ENCODE data around the gene PRSS2. TPM values are rescaled to one million over a fixed set of nuclear protein-coding genes. Genes with fewer than 3 reads are reported as not detected.
"Not testable (repeated sequence)": the region's sequence is repeated elsewhere in the genome, so short reads cannot be mapped to it uniquely, and the experiment has no call there.

Gene PRSS2
- not detected for total RNA-seq
- long read RNA-seq = 0 reads

DNA sequence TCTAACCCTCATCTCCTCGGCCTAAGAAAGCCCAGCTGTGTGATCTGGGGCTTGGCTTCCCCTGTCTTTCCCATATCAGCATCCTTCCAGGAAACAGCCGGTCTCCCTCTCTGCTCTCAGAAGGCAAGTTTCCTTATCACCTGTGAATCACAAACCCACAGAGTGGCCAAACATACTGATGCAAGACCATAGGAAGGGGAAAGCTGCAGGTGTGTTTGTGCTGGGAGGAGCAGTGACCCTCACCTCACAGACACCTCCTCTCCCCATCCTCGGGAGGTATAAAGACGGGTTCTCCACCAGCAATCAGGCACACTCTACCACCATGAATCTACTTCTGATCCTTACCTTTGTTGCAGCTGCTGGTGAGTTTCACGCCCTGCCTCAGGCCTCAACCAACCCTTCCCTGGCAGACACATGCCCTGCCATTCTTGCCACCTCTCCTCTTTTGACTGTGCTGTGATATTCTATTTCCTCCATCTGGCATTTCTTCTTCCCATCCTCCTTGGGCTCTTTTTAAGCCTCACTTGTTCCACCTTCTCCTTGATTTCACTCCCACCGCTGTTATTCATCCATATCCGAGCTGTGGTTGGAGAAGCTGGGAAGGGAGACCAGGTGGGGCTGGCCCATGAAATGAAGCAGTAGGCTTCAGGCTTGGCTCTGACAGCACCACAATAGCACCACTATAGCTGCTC, at the start of gene PRSS2:
Gene PRSS2, plus strand, starts transcription at position 310 of the 692 bp plus-strand sequence. Its CDS starts 13 bp downstream, at position 323.
- peak; percentile 31 for DNase-seq (ENCODE audit: low spot score)
- intact Hi-C loops (cut with DNase I) = no loop called here

DNA sequence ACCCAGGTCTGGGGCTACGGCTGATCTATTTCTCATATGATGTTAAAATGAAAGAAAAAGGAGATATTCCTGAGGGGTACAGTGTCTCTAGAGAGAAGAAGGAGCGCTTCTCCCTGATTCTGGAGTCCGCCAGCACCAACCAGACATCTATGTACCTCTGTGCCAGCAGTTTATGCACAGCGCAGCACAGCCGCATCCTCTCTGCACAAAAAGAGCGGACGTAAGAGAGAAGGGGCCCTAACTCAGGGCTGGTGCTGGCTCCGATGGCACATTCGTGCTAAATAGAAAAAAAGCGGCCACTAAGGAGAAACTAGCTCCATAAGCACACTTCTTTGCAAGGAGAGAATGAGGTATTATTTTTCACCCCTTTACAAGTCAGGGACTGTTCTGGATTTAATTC, 49.8 kb upstream of the PRSS2 start:
- no peak for DNase-seq (ENCODE audit: low spot score)
- intact Hi-C loops (cut with DNase I) = no loop called here

DNA sequence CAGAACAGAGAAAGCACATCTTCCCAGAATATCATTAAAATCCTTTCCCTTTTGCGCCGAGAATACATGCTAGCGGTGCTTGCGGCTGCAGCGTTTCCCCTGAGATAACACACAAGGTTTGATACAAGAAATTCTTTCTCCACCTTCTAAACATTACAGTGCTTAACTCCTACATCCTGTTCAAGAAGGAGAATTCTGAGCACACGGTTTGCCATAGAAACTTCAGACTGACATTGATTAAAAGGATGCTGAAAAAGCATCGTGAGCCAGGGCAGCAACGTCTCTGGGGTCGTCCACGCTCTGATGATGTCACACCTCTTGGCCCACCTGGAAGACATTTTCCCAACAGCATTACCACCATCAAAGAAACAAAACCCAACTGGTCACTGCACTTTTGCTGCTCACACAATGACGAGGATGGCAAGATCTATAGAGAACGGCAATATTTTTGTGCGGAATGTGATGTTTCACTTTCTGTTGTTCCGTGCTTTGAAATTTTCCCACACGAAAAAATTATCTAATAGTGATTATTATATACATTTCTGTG, 48.4 kb upstream of the PRSS2 start:
- intact Hi-C loops (cut with DNase I) = no loop called here
- no peak for DNase-seq (ENCODE audit: low spot score)

DNA sequence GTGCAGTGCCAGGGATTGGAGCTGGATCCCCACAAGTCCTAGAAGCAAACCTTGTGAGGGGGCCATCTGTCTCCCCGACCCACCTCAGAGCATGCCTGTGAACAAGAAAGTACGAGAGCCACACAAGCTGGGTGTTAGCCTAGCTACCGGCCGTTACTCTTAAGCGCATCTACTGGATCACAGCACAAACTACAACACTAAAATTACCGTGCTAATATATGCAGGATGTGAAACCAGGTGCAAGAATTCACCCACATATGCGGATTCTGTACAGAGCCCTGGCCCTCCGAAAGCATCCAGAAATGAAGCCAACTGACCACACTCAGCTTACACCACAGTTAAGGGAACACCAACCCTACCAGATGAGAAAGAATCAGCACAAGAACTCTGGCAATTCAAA, 37.5 kb upstream of the PRSS2 start:
- no peak for DNase-seq (ENCODE audit: low spot score)
- intact Hi-C loops (cut with DNase I) = no loop called here

- intact Hi-C loops (cut with DNase I) = no loop called here
- no peak for DNase-seq (ENCODE audit: low spot score)
Observed at GRCh38 chr7:142739923-142740492, 30.8 kb upstream of the PRSS2 start.

DNA sequence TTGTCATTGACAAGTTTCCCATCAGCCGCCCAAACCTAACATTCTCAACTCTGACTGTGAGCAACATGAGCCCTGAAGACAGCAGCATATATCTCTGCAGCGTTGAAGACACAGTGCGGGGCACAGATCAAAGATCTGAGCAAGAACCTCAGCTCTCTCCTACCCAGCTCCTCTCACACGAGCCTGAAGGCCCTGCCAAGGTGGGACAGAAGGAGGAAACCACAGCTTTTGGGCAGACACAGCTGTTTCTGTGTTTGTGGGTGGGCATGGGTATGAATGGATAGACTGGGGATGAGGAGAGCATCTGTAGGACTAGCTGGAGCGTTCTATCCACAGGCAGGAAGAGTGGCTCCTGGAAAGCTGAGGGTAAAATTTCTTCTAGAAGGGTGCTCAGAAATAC, 30.0 kb upstream of the PRSS2 start:
- DNase-seq (ENCODE audit: low spot score) = no peak

DNA sequence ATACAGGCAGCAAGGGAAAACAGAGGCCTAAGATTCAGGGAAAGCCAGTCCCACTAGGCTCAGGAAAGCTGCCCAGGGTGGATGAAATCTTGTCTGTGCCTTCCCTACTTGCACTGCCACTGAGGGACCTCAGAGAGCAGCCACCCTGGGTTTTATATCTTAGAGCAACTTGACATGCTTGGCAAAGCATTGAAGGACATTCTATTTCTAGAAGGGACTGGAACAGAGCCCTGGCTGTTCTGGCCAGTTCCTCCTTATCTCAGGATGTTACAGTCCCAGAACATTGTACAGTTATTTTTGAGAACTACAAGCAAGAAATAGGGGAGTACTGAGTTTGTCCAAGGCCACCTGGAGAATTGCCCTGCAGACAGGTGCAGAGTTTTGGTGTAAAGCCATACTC, 28.8 kb upstream of the PRSS2 start:
- intact Hi-C loops (cut with DNase I); DNase-seq (ENCODE audit: low spot score): not testable (repeated sequence)

More for the DNA sequence above, 30.0 kb upstream of the PRSS2 start:
- intact Hi-C loops (cut with DNase I) = no loop called here

DNA sequence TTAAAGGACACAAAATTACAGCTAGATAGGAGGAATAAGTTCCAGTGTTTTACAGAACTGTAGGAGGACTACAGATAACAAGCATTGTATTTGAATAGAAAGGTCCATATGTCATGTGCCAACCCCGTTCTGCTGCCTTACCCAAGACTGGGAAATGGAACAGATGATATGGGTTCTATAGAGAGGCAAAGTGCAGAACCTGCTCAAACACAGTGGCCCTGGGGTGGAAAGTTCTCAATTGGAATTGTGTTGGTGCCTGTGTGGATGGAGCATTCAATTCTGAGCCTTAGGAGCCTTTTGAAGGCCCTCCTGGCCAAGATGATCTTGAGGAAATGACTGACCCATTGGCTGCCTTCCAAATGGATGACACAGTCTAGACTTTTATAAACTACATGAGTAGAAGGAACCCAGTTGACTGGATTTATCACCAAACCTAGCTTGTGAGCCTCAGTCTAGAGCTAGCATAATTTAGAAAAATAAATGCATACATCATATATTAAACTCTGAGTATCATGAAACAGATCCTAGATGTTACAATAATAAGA, 25.6 kb upstream of the PRSS2 start:
- intact Hi-C loops (cut with DNase I) = no loop called here
- DNase-seq (ENCODE audit: low spot score) = no peak

- intact Hi-C loops (cut with DNase I) = no loop called here
- no peak for DNase-seq (ENCODE audit: low spot score)
Observed at GRCh38 chr7:142745745-142746144, 25.0 kb upstream of the PRSS2 start.

- intact Hi-C loops (cut with DNase I) = no loop called here
- no peak for DNase-seq (ENCODE audit: low spot score)
Observed at GRCh38 chr7:142746264-142746663, 24.5 kb upstream of the PRSS2 start.

DNA sequence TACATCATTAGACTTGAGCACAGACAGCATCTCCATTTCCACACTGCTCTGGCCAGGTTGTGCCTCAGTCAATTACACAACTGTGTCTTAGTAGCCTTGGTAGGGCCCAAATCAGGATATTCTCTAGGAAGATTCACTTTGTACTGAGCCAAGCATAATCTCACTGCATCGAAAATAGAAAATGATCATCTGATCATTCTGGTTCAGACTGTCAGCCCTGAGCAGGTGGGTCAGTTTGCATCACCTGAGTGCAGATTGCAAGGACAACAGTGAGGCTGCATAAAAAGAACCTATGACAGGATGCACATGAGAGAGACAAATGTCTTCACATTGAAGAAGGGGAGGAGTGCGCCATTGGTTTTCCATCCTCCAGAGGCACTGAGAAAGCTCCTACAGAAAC, 22.4 kb upstream of the PRSS2 start:
- intact Hi-C loops (cut with DNase I); DNase-seq (ENCODE audit: low spot score): not testable (repeated sequence)

DNA sequence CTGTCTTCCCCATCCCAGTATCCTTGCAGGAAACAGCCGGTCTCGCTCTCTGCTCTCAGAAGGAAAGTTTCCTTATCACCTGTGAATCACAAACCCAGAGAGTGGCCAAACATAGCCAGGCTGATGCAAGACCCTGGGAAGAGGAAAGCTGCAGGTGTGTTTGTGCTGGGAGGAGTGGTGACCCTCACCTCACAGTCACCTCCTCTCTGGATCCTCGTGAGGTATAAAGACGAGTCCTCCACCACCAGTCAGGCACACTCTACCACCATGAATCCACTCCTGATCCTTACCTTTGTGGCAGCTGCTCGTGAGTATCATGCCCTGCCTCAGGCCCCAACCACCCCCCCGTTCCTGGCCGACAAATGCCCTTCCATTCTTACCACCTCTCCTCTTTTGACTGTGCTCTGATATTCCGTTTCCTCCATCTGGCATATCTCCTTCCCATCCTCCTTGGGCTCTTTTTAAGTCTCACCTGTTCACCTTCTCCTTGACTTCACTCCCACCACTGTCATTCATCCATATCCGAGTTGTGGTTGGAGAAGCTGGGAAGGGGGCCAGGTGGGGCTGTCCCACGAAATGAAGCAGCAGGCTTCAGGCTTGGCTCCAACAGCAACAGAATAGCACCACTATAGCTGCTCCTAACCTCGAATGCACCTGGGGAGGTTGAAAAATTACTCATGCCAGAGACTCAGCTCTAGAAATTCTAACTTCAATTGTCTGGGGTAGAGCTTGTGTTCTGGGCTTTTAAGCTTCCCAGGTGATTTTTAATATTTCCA, 21.4 kb upstream of the PRSS2 start, which contains the start of gene PRSS1:
Gene PRSS1, plus strand, starts transcription at position 255 of the 776 bp plus-strand sequence. Its CDS starts 13 bp downstream, at position 268.
- intact Hi-C loops (cut with DNase I) = no loop called here
- DNase-seq (ENCODE audit: low spot score) = no peak

GRCh38 chr7:142750321-142750938, 20.3 kb upstream of the PRSS2 start:
- intact Hi-C loops (cut with DNase I) = no loop called here
- no peak for DNase-seq (ENCODE audit: low spot score)

DNA sequence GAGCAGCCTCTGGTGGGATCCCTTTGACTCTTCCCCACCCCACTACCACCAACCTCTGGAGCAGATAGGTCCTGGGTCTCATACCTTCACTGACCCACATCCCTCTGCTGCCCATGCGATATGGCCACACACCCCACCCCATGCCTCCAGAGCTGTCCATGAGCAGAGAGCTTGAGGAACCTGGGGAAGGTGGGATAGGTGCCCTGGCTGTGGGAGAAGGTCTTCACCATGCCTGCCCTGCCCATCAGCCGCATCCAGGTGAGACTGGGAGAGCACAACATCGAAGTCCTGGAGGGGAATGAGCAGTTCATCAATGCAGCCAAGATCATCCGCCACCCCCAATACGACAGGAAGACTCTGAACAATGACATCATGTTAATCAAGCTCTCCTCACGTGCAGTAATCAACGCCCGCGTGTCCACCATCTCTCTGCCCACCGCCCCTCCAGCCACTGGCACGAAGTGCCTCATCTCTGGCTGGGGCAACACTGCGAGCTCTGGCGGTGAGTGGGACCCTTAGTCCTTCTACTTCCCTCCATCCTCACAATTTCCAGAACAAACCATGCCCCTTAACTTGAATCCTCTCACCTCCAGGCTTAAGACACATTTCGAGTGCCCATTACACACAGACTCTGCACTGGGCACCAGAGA, 19.1 kb upstream of the PRSS2 start:
- intact Hi-C loops (cut with DNase I) = not testable (repeated sequence)
- peak; percentile 64 for DNase-seq (ENCODE audit: low spot score)

- peak; percentile 54 for DNase-seq (ENCODE audit: low spot score)
- intact Hi-C loops (cut with DNase I) = no loop called here
Observed at GRCh38 chr7:142752376-142753225, 18.2 kb upstream of the PRSS2 start.

DNA sequence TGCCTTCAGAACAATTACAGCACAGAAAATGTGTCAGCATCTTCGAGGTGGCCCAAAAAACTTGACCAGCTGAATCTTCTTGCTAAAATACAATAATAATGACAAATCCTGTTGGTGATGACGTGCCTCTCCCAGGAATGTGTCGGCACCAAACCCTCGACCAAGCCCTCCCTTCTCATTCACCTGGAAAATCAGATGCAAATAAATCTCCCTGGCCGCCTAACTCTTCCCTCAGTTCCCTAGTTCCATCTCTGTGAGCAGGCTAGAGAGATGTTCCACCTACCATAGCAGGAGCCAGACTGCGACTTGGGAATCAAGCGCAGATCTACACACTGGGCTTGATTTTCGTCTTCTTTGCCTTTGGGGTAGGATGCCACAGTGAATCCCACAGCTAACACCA, 17.4 kb upstream of the PRSS2 start:
- DNase-seq (ENCODE audit: low spot score) = peak; percentile 36
- intact Hi-C loops (cut with DNase I) = no loop called here

- intact Hi-C loops (cut with DNase I) = not testable (repeated sequence)
- peak; percentile 58 for DNase-seq (ENCODE audit: low spot score)
Observed at GRCh38 chr7:142753925-142754491, 16.8 kb upstream of the PRSS2 start.

Measured in cardiac septum (tissue), 1 donor.